Loucy (cell line): ENCODE results near the gene EEA1.

Source experiments
- H2AFZ ChIP-seq: fragments of 200-600 bp; sonication (generic); 2 replicates; pipeline ENCODE4 v1.6.0; 2016; ENCODE audit warnings: antibody characterized with exemption, mild to moderate bottlenecking, low read length, moderate library complexity
- H3F3A ChIP-seq: fragments of 200-600 bp; 2 replicates; pipeline ENCODE4 v1.6.0; 2016; ENCODE audit warnings: antibody characterized with exemption, low read depth, mild to moderate bottlenecking
- H3K27me3 ChIP-seq: fragments of 200-600 bp; sonication (generic); 2 replicates; pipeline ENCODE4 v1.6.1; 2014; ENCODE audit warnings: low read length, mild to moderate bottlenecking; ENCODE audit not compliant: insufficient read depth, poor library complexity, severe bottlenecking
- H3K36me3 ChIP-seq: fragments of 200-600 bp; sonication (generic); 2 replicates; pipeline ENCODE4 v1.6.1; 2016; ENCODE audit warnings: low read length; ENCODE audit not compliant: insufficient read depth
- H3K4me1 ChIP-seq: fragments of 200-600 bp; sonication (generic); 2 replicates; pipeline ENCODE4 v1.5.1; 2014; ENCODE audit warnings: low read length, mild to moderate bottlenecking; ENCODE audit not compliant: insufficient read depth, poor library complexity, severe bottlenecking
- H3K4me2 ChIP-seq: fragments of 200-600 bp; sonication (generic); 2 replicates; pipeline ENCODE4 v1.6.0; 2014; ENCODE audit warnings: antibody characterized with exemption, low read length, low read depth, mild to moderate bottlenecking; ENCODE audit not compliant: poor library complexity, severe bottlenecking
- H3K4me3 ChIP-seq: fragments of 200-600 bp; sonication (generic); 2 replicates; pipeline ENCODE4 v1.5.1; 2014; ENCODE audit warnings: low read length, mild to moderate bottlenecking, mixed read lengths; ENCODE audit not compliant: poor library complexity, severe bottlenecking
- H3K79me2 ChIP-seq: fragments of 200-600 bp; sonication (generic); 2 replicates; pipeline ENCODE4 v1.6.1; 2014; ENCODE audit warnings: low read length; ENCODE audit not compliant: insufficient read depth
- H3K9ac ChIP-seq: fragments of 200-600 bp; sonication (generic); 2 replicates; pipeline ENCODE4 v1.6.0; 2014; ENCODE audit warnings: mild to moderate bottlenecking, low read depth, low read length, moderate library complexity; ENCODE audit not compliant: poor library complexity, severe bottlenecking
- H3K9me2 ChIP-seq: fragments of 200-600 bp; sonication (generic); replicated peaks from 2 replicates; pipeline ENCODE4 v1.6.1; 2016; ENCODE audit warnings: low read depth, low read length, mixed read lengths
- H3K9me3 ChIP-seq: fragments of 200-600 bp; sonication (generic); 2 replicates; pipeline ENCODE4 v1.6.1; 2014; ENCODE audit warnings: mild to moderate bottlenecking, antibody characterized with exemption, low read length, low read depth; ENCODE audit not compliant: insufficient read depth
- H4K20me1 ChIP-seq: fragments of 200-600 bp; sonication (generic); 2 replicates; pipeline ENCODE4 v1.6.0; 2014; ENCODE audit warnings: antibody characterized with exemption, low read length, mild to moderate bottlenecking; ENCODE audit not compliant: insufficient read depth, poor library complexity, severe bottlenecking
- CTCF ChIP-seq: fragments of 200-600 bp; sonication (generic); conservative IDR thresholded peaks from 2 replicates; pipeline ENCODE4 v1.5.1; 2014; ENCODE audit warnings: mild to moderate bottlenecking, antibody characterized with exemption, low read length
- EZH2phosphoT487 ChIP-seq: fragments of 200-600 bp; IDR thresholded peaks from 2 replicates; pipeline ENCODE4 v1.6.1; 2018; ENCODE audit warnings: antibody characterized with exemption, mild to moderate bottlenecking, moderate library complexity, borderline replicate concordance

Gene EEA1

GRCh38 chr12:92927055-92927435 lies 2.0 kb downstream of the EEA1 start:
- Histone ChIP-seq H3K4me1 (peaks cover 41% of the 10 kb centered on the region), H3K36me3 (no peaks in the 10 kb centered on the region), H3K4me2 (peak overlapping the region; percentile 87), H3K27me3 (no peaks in the 10 kb centered on the region), H3K9me3 (no peaks in the 10 kb centered on the region), H3K9me2 (no peaks in the 10 kb centered on the region), H3F3A (no peaks in the 10 kb centered on the region), H3K4me3 (peak overlapping the region; percentile 80), H4K20me1 (peaks cover 28% of the 10 kb centered on the region), H2AFZ (no peak overlapping the region), H3K79me2 (peaks cover 62% of the 10 kb centered on the region), H3K9ac (peak overlapping the region; percentile 83)
- TF ChIP-seq CTCF, result peak; percentile 56
- TF ChIP-seq EZH2phosphoT487, result no peak

- Histone ChIP-seq H3K4me3 (peak overlapping the region; percentile 80), H3K36me3 (no peaks in the 10 kb centered on the region), H3K9ac (no peak overlapping the region), H3K4me2 (peak overlapping the region; percentile 87), H3K9me2 (no peaks in the 10 kb centered on the region), H3K4me1 (peaks cover 41% of the 10 kb centered on the region), H3F3A (no peaks in the 10 kb centered on the region), H2AFZ (no peak overlapping the region), H3K9me3 (no peaks in the 10 kb centered on the region), H4K20me1 (peaks cover 28% of the 10 kb centered on the region), H3K79me2 (peaks cover 65% of the 10 kb centered on the region), H3K27me3 (no peaks in the 10 kb centered on the region)
- no peak for TF ChIP-seq EZH2phosphoT487
- TF ChIP-seq CTCF, result no peak
Observed at GRCh38 chr12:92926549-92926948, 2.5 kb downstream of the EEA1 start.

- H3K4me3 ChIP-seq, result no peak overlapping the region
- no peak overlapping the region for H3K9ac ChIP-seq
- no peaks in the 10 kb centered on the region for H3K27me3 ChIP-seq
- H3K9me3 ChIP-seq, result no peaks in the 10 kb centered on the region
- no peak overlapping the region for H2AFZ ChIP-seq
- H4K20me1 ChIP-seq, result peaks cover 14% of the 10 kb centered on the region
- no peak for TF ChIP-seq CTCF
- TF ChIP-seq EZH2phosphoT487, result no peak
- no peaks in the 10 kb centered on the region for H3K36me3 ChIP-seq
- H3F3A ChIP-seq, result no peaks in the 10 kb centered on the region
- H3K79me2 ChIP-seq, result peaks cover 49% of the 10 kb centered on the region
- no peaks in the 10 kb centered on the region for H3K9me2 ChIP-seq
- H3K4me1 ChIP-seq, result peaks cover 19% of the 10 kb centered on the region
- no peak overlapping the region for H3K4me2 ChIP-seq
Observed at GRCh38 chr12:92921877-92922276, 7.2 kb downstream of the EEA1 start.
